Smooth muscle cell (in vitro differentiated cells): Measurements from ENCODE around the gene ANO1. TPM values are rescaled to one million over a fixed set of nuclear protein-coding genes. Genes with fewer than 3 reads are reported as not detected.

Experiments used
- DNase-seq: peaks from one replicate; lab custom pipeline; 2025; ENCODE audit not compliant: unreplicated experiment; lab: John Stamatoyannopoulos, UW
- H2AFZ ChIP-seq: fragments of 200-600 bp; sonication (generic); 2 replicates; pipeline ENCODE4 v1.6.0; 2016; ENCODE audit warnings: antibody characterized with exemption, low read depth, mild to moderate bottlenecking
- H3F3A ChIP-seq: fragments of 200-600 bp; sonication (generic); 2 replicates; pipeline ENCODE4 v1.6.0; 2017; ENCODE audit warnings: antibody characterized with exemption, low read depth
- H3K27ac ChIP-seq: fragments of 200-600 bp; sonication (generic); 2 replicates; pipeline ENCODE4 v1.5.1; 2016; ENCODE audit warnings: low read depth, mild to moderate bottlenecking
- H3K27me3 ChIP-seq: fragments of 200-600 bp; sonication (generic); 2 replicates; pipeline ENCODE4 v1.6.1; 2016; ENCODE audit warnings: low read depth, mild to moderate bottlenecking
- H3K36me3 ChIP-seq: fragments of 200-600 bp; sonication (generic); 2 replicates; pipeline ENCODE4 v1.5.1; 2016; ENCODE audit warnings: low read depth
- H3K4me1 ChIP-seq: fragments of 200-600 bp; sonication (generic); 2 replicates; pipeline ENCODE4 v1.5.1; 2016; ENCODE audit warnings: low read depth
- H3K4me2 ChIP-seq: fragments of 200-600 bp; sonication (generic); 2 replicates; pipeline ENCODE4 v1.6.0; 2016; ENCODE audit warnings: mild to moderate bottlenecking
- H3K4me3 ChIP-seq: fragments of 200-600 bp; sonication (generic); 2 replicates; pipeline ENCODE4 v1.5.1; 2016; ENCODE audit warnings: mild to moderate bottlenecking
- H3K79me2 ChIP-seq: fragments of 200-600 bp; sonication (generic); 2 replicates; pipeline ENCODE4 v1.6.0; 2016; ENCODE audit warnings: low read depth, mild to moderate bottlenecking
- H3K9ac ChIP-seq: fragments of 200-600 bp; sonication (generic); 2 replicates; pipeline ENCODE4 v1.6.0; 2016; ENCODE audit warnings: low read depth
- H3K9me3 ChIP-seq: fragments of 200-600 bp; sonication (generic); replicated peaks from 2 replicates; pipeline ENCODE4 v1.5.1; 2016; ENCODE audit warnings: low read depth
- H4K20me1 ChIP-seq: fragments of 200-600 bp; sonication (generic); 2 replicates; pipeline ENCODE4 v1.6.0; 2016; ENCODE audit warnings: low read depth
- CTCF ChIP-seq: fragments of 200-600 bp; sonication (generic); IDR thresholded peaks from 2 replicates; pipeline ENCODE4 v1.5.1; 2017; ENCODE audit warnings: borderline replicate concordance, mild to moderate bottlenecking, antibody characterized with exemption; ENCODE audit not compliant: insufficient read depth, poor library complexity, severe bottlenecking
- WGBS: methylation state at CpG from one replicate; pipeline ENCODE4 v1.1.7; 2016; ENCODE audit warnings: low lambda C conversion rate; 5-methylcytosine and 5-hydroxymethylcytosine counted together
- polyA plus RNA-seq: library from polyadenylated mRNA; unstranded; fragments of >200 nt; fragmentation: Nextera tagmentation; extraction: Ambion mirVana; gene quantifications from 2 replicates; pipeline ENCODE4 v1.2.1, GENCODE V29; 2016
- total RNA-seq: library from RNA; depleted of rRNA; stranded (reverse); fragments of >200 nt; gene quantifications from 2 replicates; pipeline ENCODE4 v1.2.3, GENCODE V29; 2014

Gene ANO1
- total and polyA plus RNA-seq, 2 experiments from 2014 or later = 93.4 to 133 TPM

GRCh38 chr11:70169632-70170031 lies 91.5 kb downstream of the ANO1 start:
- no peak overlapping the region for H3K4me3 ChIP-seq

GRCh38 chr11:70170596-70171210 lies 92.6 kb downstream of the ANO1 start:
- H3K4me2 ChIP-seq = no peak overlapping the region
- peaks cover 8% of the 10 kb centered on the region for H3K4me1 ChIP-seq
- no peaks in the 10 kb centered on the region for H3K36me3 ChIP-seq
- no peak overlapping the region for H3K27ac ChIP-seq
- H3K9ac ChIP-seq = no peak overlapping the region
- H3F3A ChIP-seq = no peaks in the 10 kb centered on the region
- no peaks in the 10 kb centered on the region for H3K9me3 ChIP-seq
- no peak overlapping the region for H2AFZ ChIP-seq
- H3K79me2 ChIP-seq = no peaks in the 10 kb centered on the region
- DNase-seq = no peak
- no peaks in the 10 kb centered on the region for H3K27me3 ChIP-seq
- no peak for TF ChIP-seq CTCF
- no peak overlapping the region for H3K4me3 ChIP-seq
- 92% methylated on average over 22 of the region's 22 CpGs for WGBS
- peaks cover 1% of the 10 kb centered on the region for H4K20me1 ChIP-seq

More at GRCh38 chr11:70169632-70170031, 91.5 kb downstream of the ANO1 start:
- Histone ChIP-seq H3K9ac (no peak overlapping the region), H3K27me3 (no peaks in the 10 kb centered on the region), H4K20me1 (no peaks in the 10 kb centered on the region), H3K36me3 (no peaks in the 10 kb centered on the region), H3F3A (no peaks in the 10 kb centered on the region), H3K27ac (no peak overlapping the region), H3K9me3 (no peaks in the 10 kb centered on the region), H3K79me2 (no peaks in the 10 kb centered on the region), H3K4me1 (no peaks in the 10 kb centered on the region), H3K4me2 (no peak overlapping the region), H2AFZ (no peak overlapping the region)
- TF ChIP-seq CTCF = no peak
- WGBS = 92% methylated on average over 8 of the region's 8 CpGs
- DNase-seq = no peak

GRCh38 chr11:70173018-70173417 lies 94.9 kb downstream of the ANO1 start:
- no peaks in the 10 kb centered on the region for H3K9me3 ChIP-seq
- H3K79me2 ChIP-seq = no peaks in the 10 kb centered on the region
- 55% methylated on average over 4 of the region's 4 CpGs for WGBS
- no peaks in the 10 kb centered on the region for H3K27me3 ChIP-seq
- no peak overlapping the region for H3K9ac ChIP-seq
- TF ChIP-seq CTCF = no peak
- H3K36me3 ChIP-seq = no peaks in the 10 kb centered on the region
- H3K4me3 ChIP-seq = no peak overlapping the region
- H3K27ac ChIP-seq = no peak overlapping the region
- no peak overlapping the region for H2AFZ ChIP-seq
- DNase-seq = no peak
- H4K20me1 ChIP-seq = peaks cover 7% of the 10 kb centered on the region
- H3K4me1 ChIP-seq = peaks cover 8% of the 10 kb centered on the region
- no peak overlapping the region for H3K4me2 ChIP-seq
- no peaks in the 10 kb centered on the region for H3F3A ChIP-seq
